ENCODE results near the gene NANOS3. TPM values are rescaled to one million over a fixed set of nuclear protein-coding genes. Genes with fewer than 3 reads are reported as not detected.

NANOS3 gene
- total and polyA plus RNA-seq, 9 of the 15 experiments (the other 6 are each of a cell fraction or from before 2014, with no cell fraction given): not detected

DNA sequence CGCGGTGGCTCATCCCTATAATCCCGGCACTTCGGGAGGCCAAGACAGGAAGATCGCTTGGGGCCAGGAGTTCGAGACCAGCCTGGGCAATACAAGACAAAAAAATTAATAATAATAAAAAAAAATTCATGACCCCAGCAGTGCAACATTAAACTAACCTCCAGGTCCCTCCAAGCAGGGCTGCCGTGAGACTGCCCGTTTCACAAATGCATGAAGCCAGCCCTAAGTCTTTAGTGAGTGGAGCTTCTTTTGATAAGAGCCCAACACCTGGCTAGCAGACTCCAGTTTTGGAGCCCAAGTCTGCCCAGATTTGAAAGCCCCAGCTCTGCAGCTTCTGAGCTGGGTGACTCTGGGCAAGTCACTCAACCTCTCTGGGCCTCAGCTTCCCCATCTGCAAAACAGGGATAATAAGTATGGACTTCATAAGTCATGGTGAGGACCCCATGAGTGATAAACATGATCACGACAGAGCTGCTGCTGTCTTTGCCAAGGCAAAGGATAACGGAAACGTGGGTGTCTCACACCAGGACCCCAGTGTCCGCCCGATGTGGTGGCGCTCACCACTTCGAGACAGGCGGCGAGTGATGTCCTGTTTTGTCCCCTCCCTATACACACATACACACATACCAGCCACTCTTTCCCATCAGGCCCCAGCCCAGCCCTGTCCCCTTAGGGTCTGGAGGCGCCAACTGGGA lies 38.4 kb upstream of the NANOS3 start (continued):
- no peak for TF ChIP-seq ZNF398 (CRISPR knock-in tag; IDR thresholded peaks at IDR 0.05)
- TF ChIP-seq CHCHD3 (CRISPR knock-in tag; IDR thresholded peaks at IDR 0.05): no peak
- TF ChIP-seq ZNF347 (CRISPR knock-in tag; IDR thresholded peaks at IDR 0.05; ENCODE audit: low read depth): no peak
- TF ChIP-seq RFX1 (IDR thresholded peaks at IDR 0.05): no peak
- TF ChIP-seq ZNF395 (CRISPR knock-in tag; IDR thresholded peaks at IDR 0.05): peak; percentile 51; the same call in 1 of the 2 replicates
- TF ChIP-seq RBFOX2 (IDR thresholded peaks at IDR 0.05; ENCODE audit: low read depth, low read length): no peak
- no peak for TF ChIP-seq MED1 (CRISPR knock-in tag; IDR thresholded peaks at IDR 0.05; ENCODE audit: borderline replicate concordance)
- no peak for TF ChIP-seq CBX2 (IDR thresholded peaks at IDR 0.05; ENCODE audit: insufficient read depth, low read length, poor library complexity, severe bottlenecking)
- TF ChIP-seq ZNF444 (CRISPR knock-in tag; IDR thresholded peaks at IDR 0.05): no peak
- TF ChIP-seq SAFB (IDR thresholded peaks at IDR 0.05; ENCODE audit: borderline replicate concordance, low read depth, low read length): no peak
- no peak for TF ChIP-seq HMGN3 (IDR thresholded peaks at IDR 0.05; ENCODE audit: borderline replicate concordance, extremely low read depth, insufficient read length, low read depth, low read length)
- TF ChIP-seq LEF1 (IDR thresholded peaks at IDR 0.05): peak; percentile 11; the same call in 1 of the 2 replicates
- no peak for TF ChIP-seq RFX7 (CRISPR knock-in tag; IDR thresholded peaks at IDR 0.05)
- no peak for TF ChIP-seq ZBTB12 (CRISPR knock-in tag; IDR thresholded peaks at IDR 0.05)
- TF ChIP-seq SOX6 (IDR thresholded peaks at IDR 0.05): no peak
